GM18505 (cell line): ENCODE measurements around the gene YJEFN3.

Experiments used
- ATAC-seq: cut with Tn5 transposase; IDR thresholded peaks from one replicate; pipeline ENCODE4 v1.9.1; 2021; ENCODE audit not compliant: unreplicated experiment
- POLR2A ChIP-seq: IDR thresholded peaks from 4 replicates; pipeline ENCODE4 v1.6.1; 2011; ENCODE audit warnings: borderline replicate concordance; ENCODE audit not compliant: insufficient read depth, insufficient read length; ENCODE audit errors: extremely low read depth

YJEFN3 gene

DNA sequence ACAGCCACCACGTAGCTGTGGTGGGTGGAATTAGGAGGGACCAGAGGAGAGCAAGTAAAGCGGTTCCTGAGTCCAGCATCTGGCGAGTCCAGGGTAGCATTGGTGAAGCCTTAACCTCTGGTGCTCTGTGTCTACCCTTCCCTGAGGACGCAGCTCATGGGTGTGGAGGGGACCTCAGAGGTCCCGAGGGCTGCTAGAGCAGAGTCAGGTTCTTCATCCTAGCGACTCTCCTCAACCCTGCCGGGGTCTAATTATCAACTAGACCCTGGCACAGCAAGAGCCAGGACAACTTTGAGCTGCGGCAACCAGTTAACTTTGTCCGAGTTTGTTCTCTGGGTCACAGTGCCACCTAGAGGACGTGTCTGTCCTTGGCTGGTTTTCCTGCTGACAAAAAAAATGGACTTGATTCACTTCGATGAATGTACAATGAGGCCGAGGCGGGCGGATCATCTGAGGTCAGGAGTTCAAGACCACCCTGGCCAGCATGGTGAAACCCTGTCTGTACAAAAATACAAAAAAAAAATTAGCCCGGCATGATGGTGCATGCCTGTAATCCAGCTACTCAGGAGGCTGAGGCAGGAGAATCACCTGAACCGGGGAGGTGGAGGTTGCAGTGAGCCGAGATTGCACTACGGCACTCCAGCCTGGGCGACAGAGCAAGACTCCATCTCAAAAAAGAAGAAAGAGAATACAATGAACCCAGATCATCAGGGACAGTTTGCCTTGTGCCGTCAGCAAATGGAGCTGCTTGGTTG, 38.3 kb upstream of the YJEFN3 start:
- ATAC-seq = no peak
- no peak for TF ChIP-seq POLR2A

DNA sequence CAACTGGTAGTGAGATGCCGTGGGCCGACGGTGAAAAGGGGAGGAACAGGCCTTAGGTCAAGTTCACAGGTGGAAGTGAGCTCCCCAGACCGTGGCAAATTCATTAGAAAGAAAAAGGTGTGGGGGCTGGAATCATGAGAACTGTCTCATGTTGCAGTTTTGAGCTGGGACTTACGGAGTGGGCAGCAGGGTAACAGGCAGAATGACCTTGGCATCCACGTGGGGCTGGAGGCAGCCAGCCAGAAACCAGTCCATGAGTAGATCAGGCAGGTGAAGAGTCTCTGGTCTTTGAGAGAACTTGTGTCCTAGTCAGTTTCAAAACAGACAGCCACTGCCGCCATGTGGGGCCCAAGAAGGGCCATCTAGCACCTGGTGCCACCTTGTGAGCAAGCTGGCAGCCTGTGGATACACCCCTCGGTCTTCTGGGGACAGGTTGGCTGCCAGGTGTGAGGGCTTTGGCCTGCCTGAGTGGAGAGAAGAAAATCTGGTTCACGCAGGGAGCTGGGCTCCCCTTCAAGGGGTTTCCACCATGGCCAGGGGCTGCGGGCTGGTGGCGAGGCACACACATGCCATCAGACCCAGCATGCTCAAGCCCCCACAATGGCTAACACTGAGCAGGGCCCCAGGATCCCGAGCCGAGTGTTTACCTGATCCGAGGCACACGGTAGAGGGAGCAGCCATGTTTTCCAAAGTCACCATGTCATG, 37.2 kb upstream of the YJEFN3 start:
- ATAC-seq = no peak
- TF ChIP-seq POLR2A = no peak

DNA sequence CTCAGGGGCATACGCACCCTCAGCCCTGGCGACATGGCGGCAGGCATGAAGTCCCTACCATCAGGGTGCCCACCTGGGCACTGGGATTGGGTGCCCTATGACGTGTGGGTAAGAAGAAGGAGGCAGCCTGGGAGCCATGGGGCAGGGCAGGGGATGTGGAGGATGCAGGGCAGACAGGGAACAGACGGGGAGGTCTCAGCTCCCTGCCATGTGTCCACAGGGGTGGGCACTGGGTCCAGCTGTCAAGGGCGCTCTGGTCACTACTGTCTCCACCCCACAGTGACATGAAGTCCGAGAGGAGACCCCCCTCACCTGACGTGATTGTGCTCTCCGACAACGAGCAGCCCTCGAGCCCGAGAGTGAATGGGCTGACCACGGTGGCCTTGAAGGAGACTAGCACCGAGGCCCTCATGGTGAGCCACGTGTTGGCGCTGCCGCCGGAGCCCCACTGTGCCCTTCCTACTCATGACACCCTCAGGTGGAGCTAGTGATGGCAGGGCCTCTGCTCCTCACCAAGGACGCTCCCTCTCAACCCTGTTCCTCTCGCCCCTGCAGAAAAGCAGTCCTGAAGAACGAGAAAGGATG, 36.6 kb upstream of the YJEFN3 start:
- TF ChIP-seq POLR2A = no peak

DNA sequence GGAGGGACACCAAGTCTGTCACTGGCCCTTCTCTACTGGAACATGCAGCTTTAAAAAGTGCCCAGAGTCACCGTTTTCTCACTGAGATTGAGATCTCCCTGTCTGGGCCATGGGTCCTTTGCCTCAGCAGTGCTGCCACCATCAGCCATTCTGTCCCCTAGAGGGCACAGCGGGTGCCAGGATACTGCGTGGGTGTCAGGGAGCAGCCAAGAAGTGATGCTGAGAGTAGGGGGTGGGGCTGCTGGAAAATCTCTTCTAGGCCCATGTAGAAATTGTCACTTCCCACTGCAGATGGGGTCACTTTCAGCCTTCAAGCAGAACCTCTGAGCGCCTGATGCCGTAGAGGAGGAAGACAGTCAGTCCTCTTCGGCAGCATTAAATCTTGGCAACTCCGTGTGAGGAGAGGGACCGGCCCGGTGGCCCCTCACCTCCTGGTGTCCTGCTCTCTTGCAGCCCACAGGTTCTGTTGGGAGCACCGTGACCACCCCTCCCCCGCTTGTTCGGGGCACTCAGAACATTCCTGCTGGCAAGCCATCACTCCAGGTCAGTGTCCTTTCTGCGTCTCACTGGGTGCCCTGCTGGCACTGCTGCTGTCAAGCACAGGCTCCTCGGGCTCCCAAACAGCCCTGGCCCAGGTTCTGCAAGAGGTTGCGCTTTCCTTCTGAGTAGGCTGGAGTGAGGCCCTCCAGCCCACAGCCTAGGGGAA, 34.7 kb upstream of the YJEFN3 start:
- no peak for TF ChIP-seq POLR2A
- ATAC-seq = no peak

More for the DNA sequence above, 36.6 kb upstream of the YJEFN3 start:
- ATAC-seq = no peak

DNA sequence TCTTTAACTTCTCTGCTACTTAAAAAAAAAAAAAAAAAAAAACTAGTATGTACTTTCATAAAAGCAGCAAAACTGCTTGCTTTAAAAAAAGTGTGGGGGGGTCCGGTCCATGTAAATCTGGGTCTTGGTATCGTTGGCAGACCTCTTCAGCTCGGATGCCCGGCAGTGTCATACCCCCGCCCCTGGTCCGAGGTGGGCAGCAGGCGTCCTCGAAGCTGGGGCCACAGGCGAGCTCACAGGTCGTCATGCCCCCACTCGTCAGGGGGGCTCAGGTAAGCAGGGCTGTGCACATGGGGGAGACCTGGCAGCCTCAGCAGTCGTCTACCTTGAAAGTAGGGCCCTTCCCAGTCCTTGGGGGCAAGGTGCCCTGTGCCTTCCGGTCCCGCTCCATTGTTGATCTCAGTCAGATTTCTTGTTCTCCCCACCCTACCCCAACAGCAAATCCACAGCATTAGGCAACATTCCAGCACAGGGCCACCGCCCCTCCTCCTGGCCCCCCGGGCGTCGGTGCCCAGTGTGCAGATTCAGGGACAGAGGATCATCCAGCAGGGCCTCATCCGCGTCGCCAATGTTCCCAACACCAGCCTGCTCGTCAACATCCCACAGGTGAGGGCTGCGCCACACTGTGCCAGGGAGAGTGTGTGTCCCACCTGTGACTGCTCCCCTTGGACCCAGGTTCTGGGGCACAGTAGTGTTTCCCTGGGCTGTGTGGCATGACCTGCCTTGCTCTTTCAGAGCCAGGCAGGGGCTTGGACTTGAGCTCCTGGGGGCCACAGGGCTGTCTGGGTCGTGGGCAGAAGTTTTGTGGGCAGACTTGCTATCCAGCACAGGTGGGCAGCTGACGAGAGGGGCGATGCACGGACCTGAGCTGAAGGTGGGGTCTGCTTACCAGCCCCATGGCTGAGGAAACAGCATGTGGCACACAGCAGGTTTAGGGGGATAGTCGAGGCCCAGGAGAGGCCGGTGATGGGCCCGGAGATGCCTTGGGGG, 32.8 kb upstream of the YJEFN3 start:
- TF ChIP-seq POLR2A = no peak
- no peak for ATAC-seq

DNA sequence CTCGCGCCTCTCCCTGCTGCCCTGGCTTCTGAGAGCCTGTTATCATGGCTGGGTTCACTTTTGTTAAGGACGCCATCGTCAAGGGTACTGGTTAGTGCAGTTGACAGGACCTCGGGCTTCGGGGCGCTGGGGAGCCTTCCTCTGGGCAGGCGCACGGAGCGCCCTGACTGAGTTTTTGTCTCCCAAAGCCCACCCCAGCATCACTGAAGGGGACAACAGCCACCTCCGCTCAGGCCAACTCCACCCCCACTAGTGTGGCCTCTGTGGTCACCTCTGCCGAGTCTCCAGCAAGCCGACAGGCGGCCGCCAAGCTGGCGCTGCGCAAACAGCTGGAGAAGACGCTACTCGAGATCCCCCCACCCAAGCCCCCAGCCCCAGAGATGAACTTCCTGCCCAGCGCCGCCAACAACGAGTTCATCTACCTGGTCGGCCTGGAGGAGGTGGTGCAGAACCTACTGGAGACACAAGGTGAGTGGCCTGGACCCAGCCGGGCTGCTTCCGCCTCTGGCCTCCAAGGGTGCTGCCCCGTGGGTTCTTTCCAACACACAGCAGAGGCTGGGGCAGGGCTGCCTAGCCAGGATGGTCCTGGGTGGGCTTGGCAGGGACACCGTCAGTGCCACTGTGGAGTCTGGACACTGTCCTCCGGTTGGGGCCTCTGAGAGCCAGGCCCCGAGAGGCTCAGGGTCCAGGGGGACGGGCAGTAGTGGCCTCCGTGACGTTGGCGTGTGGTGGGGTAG, 30.3 kb upstream of the YJEFN3 start:
- no peak for ATAC-seq

DNA sequence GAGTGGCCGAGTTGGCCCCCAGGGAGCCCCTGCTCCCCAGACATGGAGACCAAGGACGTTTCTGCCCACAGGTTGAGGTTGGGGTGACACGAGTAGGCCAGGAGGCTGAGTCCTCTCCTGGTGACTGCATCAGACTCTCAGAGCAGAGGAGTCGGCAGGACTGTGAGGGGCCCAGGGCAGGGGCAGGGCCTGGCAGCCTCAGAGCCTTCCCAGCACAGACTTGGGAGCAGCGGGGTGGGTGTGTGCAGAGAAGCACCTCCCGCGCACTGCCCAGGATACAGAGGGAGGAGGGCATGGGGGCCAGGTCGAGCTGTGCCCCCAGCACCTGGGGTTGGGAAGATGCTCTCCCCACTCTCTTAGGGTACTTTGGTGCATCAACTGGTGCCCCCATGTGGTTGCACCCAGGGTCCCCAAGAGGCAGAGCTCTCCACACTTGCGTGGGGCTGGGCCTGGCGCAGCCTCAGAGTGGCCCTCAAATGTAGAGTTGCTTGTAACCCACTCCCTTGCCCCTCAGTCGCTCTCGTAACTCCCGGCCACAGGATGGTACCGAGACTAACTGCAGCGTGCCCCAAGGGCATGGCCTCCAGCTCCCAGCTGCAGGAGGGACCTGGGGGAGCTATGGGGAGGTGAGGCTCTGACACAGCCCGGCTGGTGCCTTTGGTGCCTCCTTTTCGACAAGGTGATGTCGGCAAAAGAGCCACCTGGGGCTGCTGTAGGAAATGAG, 29.3 kb upstream of the YJEFN3 start:
- no peak for ATAC-seq
- no peak for TF ChIP-seq POLR2A

More for the DNA sequence above, 30.3 kb upstream of the YJEFN3 start:
- no peak for TF ChIP-seq POLR2A

DNA sequence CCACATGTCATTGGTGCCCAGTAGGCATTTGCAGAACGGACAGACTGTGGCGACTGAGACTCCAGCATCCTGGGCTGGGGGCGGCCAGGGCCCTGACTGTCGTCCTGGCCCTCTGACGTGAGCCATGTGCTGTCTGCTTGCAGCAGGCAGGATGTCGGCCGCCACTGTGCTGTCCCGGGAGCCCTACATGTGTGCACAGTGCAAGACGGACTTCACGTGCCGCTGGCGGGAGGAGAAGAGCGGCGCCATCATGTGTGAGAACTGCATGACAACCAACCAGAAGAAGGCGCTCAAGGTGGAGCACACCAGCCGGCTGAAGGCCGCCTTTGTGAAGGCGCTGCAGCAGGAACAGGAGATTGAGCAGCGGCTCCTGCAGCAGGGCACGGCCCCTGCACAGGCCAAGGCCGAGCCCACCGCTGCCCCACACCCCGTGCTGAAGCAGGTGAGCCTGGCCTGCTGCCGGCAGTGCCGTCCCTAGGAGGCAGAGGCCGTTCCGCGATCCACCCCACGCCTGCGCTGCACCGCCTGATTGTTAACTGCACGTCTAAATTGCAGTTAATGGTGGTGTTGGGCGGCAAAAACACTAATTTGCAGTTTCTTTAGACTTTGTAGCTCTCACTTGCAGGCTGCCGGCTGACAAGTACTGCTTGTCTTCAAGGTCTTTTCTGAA, 27.6 kb upstream of the YJEFN3 start:
- TF ChIP-seq POLR2A = no peak
- no peak for ATAC-seq

DNA sequence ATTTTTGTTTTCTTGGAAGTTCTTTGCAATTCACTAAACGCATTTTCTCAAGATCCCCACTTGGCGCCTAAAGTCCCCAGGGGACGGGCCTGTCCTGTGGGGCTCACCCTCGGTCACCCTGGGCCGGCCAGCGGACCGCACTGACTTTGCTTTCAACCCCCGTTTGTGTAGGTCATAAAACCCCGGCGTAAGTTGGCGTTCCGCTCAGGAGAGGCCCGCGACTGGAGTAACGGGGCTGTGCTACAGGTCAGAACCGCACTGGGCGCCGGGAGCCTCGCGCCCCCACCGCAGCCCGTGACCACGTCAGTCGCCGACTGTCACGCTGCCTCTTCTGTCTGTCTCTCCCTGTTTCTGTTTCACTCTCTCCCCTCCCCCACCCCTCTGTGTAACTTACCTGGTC, 26.9 kb upstream of the YJEFN3 start:
- no peak for TF ChIP-seq POLR2A
- ATAC-seq = no peak

DNA sequence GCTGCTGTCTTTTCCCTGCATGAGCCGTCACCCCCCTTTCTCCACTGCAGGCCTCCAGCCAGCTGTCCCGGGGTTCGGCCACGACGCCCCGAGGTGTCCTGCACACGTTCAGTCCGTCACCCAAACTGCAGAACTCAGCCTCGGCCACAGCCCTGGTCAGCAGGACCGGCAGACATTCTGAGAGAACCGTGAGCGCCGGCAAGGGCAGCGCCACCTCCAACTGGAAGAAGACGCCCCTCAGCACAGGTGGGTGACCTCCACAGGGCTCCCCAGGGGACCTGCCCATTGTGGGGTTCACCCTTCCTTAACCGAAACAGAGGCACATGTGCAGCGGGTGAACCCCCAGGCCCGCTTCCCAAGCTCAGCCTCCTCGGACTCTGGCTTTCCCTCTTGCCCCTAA, 26.4 kb upstream of the YJEFN3 start:
- no peak for TF ChIP-seq POLR2A
- no peak for ATAC-seq
